HepG2 (cell line): ENCODE measurements around the gene TMEM256. TPM values are rescaled to one million over a fixed set of nuclear protein-coding genes. Genes with fewer than 3 reads are reported as not detected.
A peak's percentile ranks its signal among the peaks of the same experiment; 100 is the strongest.

ENCODE experiments used
- EHMT2 ChIP-seq: fragments of 200-600 bp; sonication (generic); IDR thresholded peaks from 2 replicates; pipeline ENCODE4 v1.7.0; 2017; ENCODE audit warnings: antibody characterized with exemption, low read depth, low read length, borderline replicate concordance
- FIP1L1 ChIP-seq: fragments of 200-400 bp; formaldehyde crosslinking; IDR thresholded peaks from 2 replicates; pipeline ENCODE4 v1.6.1; 2018; ENCODE audit warnings: low read depth, mild to moderate bottlenecking, low read length, moderate library complexity, borderline replicate concordance; ENCODE audit not compliant: insufficient read depth
- GABPB1 ChIP-seq: IDR thresholded peaks from 2 replicates; pipeline ENCODE4 v1.6.1; 2016; ENCODE audit warnings: mild to moderate bottlenecking, missing genetic modification reagents, moderate library complexity, missing compliant biosample characterization
- GATA4 ChIP-seq: sonication (generic); IDR thresholded peaks from 2 replicates; pipeline ENCODE4 v1.6.1; 2016; ENCODE audit warnings: antibody characterized with exemption, low read depth, borderline replicate concordance
- JUNB ChIP-seq: sonication (generic); formaldehyde crosslinking; IDR thresholded peaks from 2 replicates; pipeline ENCODE4 v1.8.0; 2022; ENCODE audit warnings: missing genetic modification reagents, mild to moderate bottlenecking, borderline replicate concordance
- KDM1A ChIP-seq: IDR thresholded peaks from 2 replicates; pipeline ENCODE4 v1.6.1; 2016; ENCODE audit warnings: missing compliant biosample characterization
- MAF1 ChIP-seq: sonication (generic); formaldehyde crosslinking; IDR thresholded peaks from 2 replicates; pipeline ENCODE4 v1.5.0; 2020; ENCODE audit warnings: missing genetic modification reagents, borderline replicate concordance
- MEIS2 ChIP-seq: sonication (generic); formaldehyde crosslinking; IDR thresholded peaks from 2 replicates; pipeline ENCODE4 v1.9.0; 2021; ENCODE audit warnings: mild to moderate bottlenecking, missing genetic modification reagents
- PAX8 ChIP-seq: sonication (generic); formaldehyde crosslinking; IDR thresholded peaks from 2 replicates; pipeline ENCODE4 v1.8.0; 2022; ENCODE audit warnings: mild to moderate bottlenecking, missing genetic modification reagents, borderline replicate concordance
- ZFP36L2 ChIP-seq: sonication (generic); formaldehyde crosslinking; IDR thresholded peaks from 2 replicates; pipeline ENCODE4 v1.4.0; 2020; ENCODE audit warnings: missing genetic modification reagents
- ZFP82 ChIP-seq: sonication (generic); formaldehyde crosslinking; IDR thresholded peaks from 2 replicates; pipeline ENCODE4 v1.5.1; 2020; ENCODE audit warnings: mild to moderate bottlenecking, missing genetic modification reagents, borderline replicate concordance
- ZNF350 ChIP-seq: sonication (generic); formaldehyde crosslinking; IDR thresholded peaks from 2 replicates; pipeline ENCODE4 v1.4.0; 2020; ENCODE audit warnings: mild to moderate bottlenecking, low read depth, missing genetic modification reagents, borderline replicate concordance
- ZNF569 ChIP-seq: sonication (generic); formaldehyde crosslinking; IDR thresholded peaks from 2 replicates; pipeline ENCODE4 v1.5.0; 2020; ENCODE audit warnings: mild to moderate bottlenecking, missing genetic modification reagents, moderate library complexity, borderline replicate concordance
- ZNF629 ChIP-seq: sonication (generic); formaldehyde crosslinking; conservative IDR thresholded peaks from 2 replicates; pipeline ENCODE4 v1.5.0; 2020; ENCODE audit warnings: missing genetic modification reagents
- ZNF766 ChIP-seq: sonication (generic); formaldehyde crosslinking; IDR thresholded peaks from 2 replicates; pipeline ENCODE4 v1.5.0; 2020; ENCODE audit warnings: missing genetic modification reagents, borderline replicate concordance
- polyA plus RNA-seq, 8 experiments: library from polyadenylated mRNA; depleted of rRNA in 3 of 8; stranded (reverse) in 7 of 8; unstranded in 1 of 8; fragments of >200 nt; fragmentation: Illumina TruSeq in 4 of 8; extraction: Trizol in 4 of 8; gene quantifications; 2 replicates each; pipeline versions ENCODE4 v1.2.1 to v1.2.3, GENCODE V29; 2011 to 2016; ENCODE audit warnings: low read depth in 4 of 8, missing spikeins in 1 of 8, mixed read lengths in 1 of 8; ENCODE audit not compliant: insufficient read depth in 1 of 8
- total RNA-seq, 5 experiments: library from RNA; depleted of rRNA; stranded (reverse); fragments of >200 nt; fragmentation: Illumina TruSeq; extraction: Trizol; gene quantifications; 2 replicates each; pipeline ENCODE4 v1.2.3, GENCODE V29; 2016; ENCODE audit warnings: low read depth in 1 of 5
- TF ChIP-seq, protein P1 (sequence below): IDR thresholded peaks from 2 replicates; pipeline ENCODE4 v1.6.1; 2016; ENCODE audit warnings: low read depth
- TF ChIP-seq, protein P2 (sequence below): sonication (generic); formaldehyde crosslinking; IDR thresholded peaks from 2 replicates; pipeline ENCODE4 v1.4.0; 2020; ENCODE audit warnings: missing genetic modification reagents
- TF ChIP-seq, protein P3 (sequence below): IDR thresholded peaks from 2 replicates; pipeline ENCODE4 v1.6.1; 2016; ENCODE audit warnings: control low read depth
- TF ChIP-seq, protein P4 (sequence below): sonication (generic); formaldehyde crosslinking; IDR thresholded peaks from 2 replicates; pipeline ENCODE4 v1.4.0; 2020; ENCODE audit warnings: missing genetic modification reagents
- TF ChIP-seq, protein P5 (sequence below): sonication (generic); formaldehyde crosslinking; IDR thresholded peaks from 2 replicates; pipeline ENCODE4 v1.5.1; 2020; ENCODE audit warnings: missing genetic modification reagents, mild to moderate bottlenecking, borderline replicate concordance

TMEM256 gene
- total and polyA plus RNA-seq, 2 of the 13 experiments (the other 11 are each of a cell fraction or from before 2014, with no cell fraction given), result 231 to 252 TPM

DNA sequence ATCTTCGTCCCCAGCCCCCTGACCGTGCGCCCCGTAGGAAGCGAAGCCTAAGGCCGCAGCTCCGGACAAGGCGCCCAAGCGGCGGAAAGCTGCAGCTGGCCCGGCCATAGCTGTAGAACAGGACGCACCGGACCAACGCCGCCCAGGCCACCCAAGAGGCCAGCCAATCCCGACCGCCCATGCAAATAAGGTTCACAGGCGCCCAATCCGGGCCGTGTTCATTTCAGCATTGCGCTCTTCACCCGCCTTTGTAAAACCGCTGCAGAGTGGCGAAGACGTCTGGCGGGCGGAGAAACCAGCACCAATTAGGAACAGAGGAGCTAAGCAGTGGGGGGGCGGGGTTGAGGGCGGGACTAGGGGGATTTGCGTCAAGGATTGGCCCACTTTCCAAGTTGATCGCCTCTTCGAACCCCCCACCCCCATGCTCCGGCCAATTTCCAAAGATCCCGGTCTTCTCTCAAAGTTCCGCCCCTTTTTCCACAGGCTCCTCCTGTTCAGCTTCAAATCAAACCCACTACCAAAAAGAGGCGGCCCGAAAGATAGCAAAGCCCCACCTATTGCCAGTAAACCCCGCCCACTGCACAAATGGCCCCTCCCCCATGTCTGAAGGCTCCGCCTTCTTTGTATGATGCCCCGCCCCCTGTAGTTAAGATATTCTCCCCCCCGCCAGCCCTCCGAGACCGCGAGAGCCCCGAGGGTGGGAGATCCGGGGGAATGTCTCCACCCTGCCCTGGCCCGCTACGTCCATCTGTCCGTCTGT lies at the start of gene TMEM256 (continued):
- TF ChIP-seq, protein P1, sequence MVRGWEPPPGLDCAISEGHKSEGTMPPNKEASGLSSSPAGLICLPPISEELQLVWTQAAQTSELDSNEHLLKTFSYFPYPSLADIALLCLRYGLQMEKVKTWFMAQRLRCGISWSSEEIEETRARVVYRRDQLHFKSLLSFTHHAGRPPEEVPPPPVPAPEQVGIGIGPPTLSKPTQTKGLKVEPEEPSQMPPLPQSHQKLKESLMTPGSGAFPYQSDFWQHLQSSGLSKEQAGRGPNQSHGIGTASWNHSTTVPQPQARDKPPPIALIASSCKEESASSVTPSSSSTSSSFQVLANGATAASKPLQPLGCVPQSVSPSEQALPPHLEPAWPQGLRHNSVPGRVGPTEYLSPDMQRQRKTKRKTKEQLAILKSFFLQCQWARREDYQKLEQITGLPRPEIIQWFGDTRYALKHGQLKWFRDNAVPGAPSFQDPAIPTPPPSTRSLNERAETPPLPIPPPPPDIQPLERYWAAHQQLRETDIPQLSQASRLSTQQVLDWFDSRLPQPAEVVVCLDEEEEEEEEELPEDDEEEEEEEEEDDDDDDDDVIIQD (CRISPR knock-in tag), result no peak
- TF ChIP-seq MEIS2 (CRISPR knock-in tag) (peak; percentile 54; the same call in 1 of the 2 replicates), ZNF629 (no peak), JUNB (CRISPR knock-in tag) (no peak), FIP1L1 (no peak), ZNF766 (CRISPR knock-in tag) (no peak), EHMT2 (no peak; the same call in 1 of the 2 replicates), MAF1 (CRISPR knock-in tag) (0 out of 2 replicates have a peak, but pooled peaks have one; percentile 33), ZNF569 (CRISPR knock-in tag) (no peak), ZFP82 (no peak), KDM1A (no peak), GABPB1 (CRISPR knock-in tag) (peak; percentile 65), PAX8 (CRISPR knock-in tag) (no peak), GATA4 (peak; percentile 41; the same call in 1 of the 2 replicates), ZNF350 (no peak; the same call in 1 of the 2 replicates), ZFP36L2 (CRISPR knock-in tag) (no peak)
- TF ChIP-seq, protein P2, sequence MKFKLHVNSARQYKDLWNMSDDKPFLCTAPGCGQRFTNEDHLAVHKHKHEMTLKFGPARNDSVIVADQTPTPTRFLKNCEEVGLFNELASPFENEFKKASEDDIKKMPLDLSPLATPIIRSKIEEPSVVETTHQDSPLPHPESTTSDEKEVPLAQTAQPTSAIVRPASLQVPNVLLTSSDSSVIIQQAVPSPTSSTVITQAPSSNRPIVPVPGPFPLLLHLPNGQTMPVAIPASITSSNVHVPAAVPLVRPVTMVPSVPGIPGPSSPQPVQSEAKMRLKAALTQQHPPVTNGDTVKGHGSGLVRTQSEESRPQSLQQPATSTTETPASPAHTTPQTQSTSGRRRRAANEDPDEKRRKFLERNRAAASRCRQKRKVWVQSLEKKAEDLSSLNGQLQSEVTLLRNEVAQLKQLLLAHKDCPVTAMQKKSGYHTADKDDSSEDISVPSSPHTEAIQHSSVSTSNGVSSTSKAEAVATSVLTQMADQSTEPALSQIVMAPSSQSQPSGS, result 0 out of 2 replicates have a peak, but pooled peaks have one; percentile 14
- TF ChIP-seq, protein P3, sequence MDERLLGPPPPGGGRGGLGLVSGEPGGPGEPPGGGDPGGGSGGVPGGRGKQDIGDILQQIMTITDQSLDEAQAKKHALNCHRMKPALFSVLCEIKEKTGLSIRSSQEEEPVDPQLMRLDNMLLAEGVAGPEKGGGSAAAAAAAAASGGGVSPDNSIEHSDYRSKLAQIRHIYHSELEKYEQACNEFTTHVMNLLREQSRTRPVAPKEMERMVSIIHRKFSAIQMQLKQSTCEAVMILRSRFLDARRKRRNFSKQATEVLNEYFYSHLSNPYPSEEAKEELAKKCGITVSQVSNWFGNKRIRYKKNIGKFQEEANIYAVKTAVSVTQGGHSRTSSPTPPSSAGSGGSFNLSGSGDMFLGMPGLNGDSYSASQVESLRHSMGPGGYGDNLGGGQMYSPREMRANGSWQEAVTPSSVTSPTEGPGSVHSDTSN, result no peak
- TF ChIP-seq, protein P4, sequence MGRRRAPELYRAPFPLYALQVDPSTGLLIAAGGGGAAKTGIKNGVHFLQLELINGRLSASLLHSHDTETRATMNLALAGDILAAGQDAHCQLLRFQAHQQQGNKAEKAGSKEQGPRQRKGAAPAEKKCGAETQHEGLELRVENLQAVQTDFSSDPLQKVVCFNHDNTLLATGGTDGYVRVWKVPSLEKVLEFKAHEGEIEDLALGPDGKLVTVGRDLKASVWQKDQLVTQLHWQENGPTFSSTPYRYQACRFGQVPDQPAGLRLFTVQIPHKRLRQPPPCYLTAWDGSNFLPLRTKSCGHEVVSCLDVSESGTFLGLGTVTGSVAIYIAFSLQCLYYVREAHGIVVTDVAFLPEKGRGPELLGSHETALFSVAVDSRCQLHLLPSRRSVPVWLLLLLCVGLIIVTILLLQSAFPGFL (CRISPR knock-in tag), result no peak
- TF ChIP-seq, protein P5, sequence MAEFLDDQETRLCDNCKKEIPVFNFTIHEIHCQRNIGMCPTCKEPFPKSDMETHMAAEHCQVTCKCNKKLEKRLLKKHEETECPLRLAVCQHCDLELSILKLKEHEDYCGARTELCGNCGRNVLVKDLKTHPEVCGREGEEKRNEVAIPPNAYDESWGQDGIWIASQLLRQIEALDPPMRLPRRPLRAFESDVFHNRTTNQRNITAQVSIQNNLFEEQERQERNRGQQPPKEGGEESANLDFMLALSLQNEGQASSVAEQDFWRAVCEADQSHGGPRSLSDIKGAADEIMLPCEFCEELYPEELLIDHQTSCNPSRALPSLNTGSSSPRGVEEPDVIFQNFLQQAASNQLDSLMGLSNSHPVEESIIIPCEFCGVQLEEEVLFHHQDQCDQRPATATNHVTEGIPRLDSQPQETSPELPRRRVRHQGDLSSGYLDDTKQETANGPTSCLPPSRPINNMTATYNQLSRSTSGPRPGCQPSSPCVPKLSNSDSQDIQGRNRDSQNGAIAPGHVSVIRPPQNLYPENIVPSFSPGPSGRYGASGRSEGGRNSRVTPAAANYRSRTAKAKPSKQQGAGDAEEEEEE (CRISPR knock-in tag), result no peak
